Activated CD4-positive, alpha-beta T cell treated with anti-CD3 and anti-CD28 coated beads, Interleukin-2, Interleukin-4, amounts not matched to agents 100 ng/mL and 50 ng/mL, durations not matched to agents 16 hours and 8 hours (primary cell): ENCODE results near the gene TREM1.

ENCODE experiments used
- DNase-seq: peaks from one replicate; pipeline ENCODE4 v3.0.0-alpha.2; 2020; ENCODE audit warnings: low spot score

Gene TREM1

GRCh38 chr6:41286544-41287346 is at the start of gene TREM1:
TREM1 (minus strand) TSS chr6:41286682; CDS start chr6:41286655, 27 bp downstream.
- DNase-seq: no peak

GRCh38 chr6:41335943-41336342 is 49.5 kb upstream of the TREM1 start:
- DNase-seq: no peak

- DNase-seq: no peak
Observed at GRCh38 chr6:41335296-41335695, 48.8 kb upstream of the TREM1 start, which contains the start of gene NCR2. NCR2 (plus strand) TSS chr6:41335608; CDS start chr6:41335877, 269 bp downstream.

GRCh38 chr6:41334482-41335040 is 48.1 kb upstream of the TREM1 start:
- DNase-seq: no peak

- DNase-seq: no peak
Observed at GRCh38 chr6:41332842-41333736, 46.6 kb upstream of the TREM1 start.

- DNase-seq: no peak
Observed at GRCh38 chr6:41332241-41332640, 45.8 kb upstream of the TREM1 start.

- DNase-seq: no peak
Observed at GRCh38 chr6:41331401-41332150, 45.1 kb upstream of the TREM1 start.

- no peak for DNase-seq
Observed at GRCh38 chr6:41327177-41327576, 40.7 kb upstream of the TREM1 start.

GRCh38 chr6:41326092-41326491 is 39.6 kb upstream of the TREM1 start:
- DNase-seq: no peak

GRCh38 chr6:41325446-41326066 is 39.1 kb upstream of the TREM1 start:
- no peak for DNase-seq

GRCh38 chr6:41321183-41321582 is 34.7 kb upstream of the TREM1 start:
- no peak for DNase-seq

GRCh38 chr6:41318654-41319565 is 32.4 kb upstream of the TREM1 start:
- peak; percentile 88 for DNase-seq

GRCh38 chr6:41318261-41318653 is 31.8 kb upstream of the TREM1 start:
- DNase-seq: no peak

GRCh38 chr6:41315943-41316620 is 29.6 kb upstream of the TREM1 start:
- no peak for DNase-seq

- no peak for DNase-seq
Observed at GRCh38 chr6:41315203-41315602, 28.7 kb upstream of the TREM1 start.

GRCh38 chr6:41306187-41306854 is 19.8 kb upstream of the TREM1 start:
- DNase-seq: peak; percentile 54

- DNase-seq: no peak
Observed at GRCh38 chr6:41302638-41303037, 16.2 kb upstream of the TREM1 start.

GRCh38 chr6:41298785-41299502 is 12.5 kb upstream of the TREM1 start:
- DNase-seq: peak; percentile 52
